Activated CD8-positive, alpha-beta memory T cell treated with anti-CD3 and anti-CD28 coated beads, Interleukin-2, amount 50 U/mL, for 24 hours (primary cell): ENCODE data around the gene SMCHD1.
"Not testable (repeated sequence)": the region's sequence is repeated elsewhere in the genome, so short reads cannot be mapped to it uniquely, and the experiment has no call there.

Experiments
- DNase-seq: peaks from one replicate; pipeline ENCODE4 v3.0.0-alpha.2; 2020; ENCODE audit errors: extremely low read depth

SMCHD1 gene

DNA sequence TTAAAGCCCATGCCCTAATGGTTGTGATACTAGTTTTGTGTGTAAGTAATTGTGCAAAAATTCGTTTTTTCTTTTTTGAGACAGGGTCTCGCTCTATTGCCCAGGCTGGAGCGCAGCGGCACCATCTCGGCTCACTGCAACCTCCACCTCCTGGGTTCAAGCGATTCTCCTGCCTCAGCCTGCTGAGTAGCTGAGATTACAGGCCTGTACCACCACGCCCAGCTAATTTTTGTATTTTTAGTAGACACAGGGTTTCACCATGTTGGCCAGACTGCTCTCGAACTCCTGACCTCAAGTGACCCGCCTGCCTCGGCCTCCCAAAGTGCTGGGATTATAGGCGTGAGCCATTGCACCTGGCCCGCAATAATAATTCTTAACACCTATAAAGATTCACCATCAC lies 196.9 kb downstream of the SMCHD1 start:
- DNase-seq: not testable (repeated sequence)

DNA sequence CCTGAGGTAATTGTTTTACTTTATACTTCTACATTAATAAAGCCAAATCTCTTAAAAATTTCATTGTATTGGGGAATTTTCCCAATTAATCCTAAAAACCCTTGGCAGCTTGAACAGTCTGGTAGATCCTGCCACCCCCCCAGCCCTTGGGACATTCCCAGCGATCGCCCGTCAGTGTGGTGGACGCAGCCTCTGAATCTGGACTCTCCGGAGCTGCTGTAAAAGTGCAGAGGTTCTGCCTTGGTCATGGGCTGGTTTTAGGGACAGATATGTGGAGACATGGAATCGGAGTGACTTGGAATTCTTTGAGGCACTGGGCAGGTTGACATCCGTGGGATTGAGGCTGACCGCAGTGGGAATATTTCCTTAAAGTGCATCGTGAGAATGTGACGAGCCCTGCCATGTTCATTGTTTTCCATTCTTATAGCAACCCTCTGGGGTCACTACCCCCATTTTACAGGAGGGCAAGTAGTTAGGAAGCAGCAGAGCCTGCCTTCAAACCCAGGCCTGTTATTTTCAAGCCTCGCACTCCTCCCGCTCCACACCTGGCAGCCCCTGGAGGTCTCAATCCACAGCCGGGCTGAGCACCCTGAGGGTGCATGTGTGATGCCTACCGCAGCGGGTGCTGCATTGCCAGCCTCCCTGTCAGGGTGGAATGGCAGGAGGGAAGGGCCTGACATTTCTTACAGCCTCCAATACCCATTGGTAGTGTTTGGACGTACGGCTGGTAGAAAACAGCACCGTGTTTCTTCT lies 197.8 kb downstream of the SMCHD1 start:
- DNase-seq: no peak

DNA sequence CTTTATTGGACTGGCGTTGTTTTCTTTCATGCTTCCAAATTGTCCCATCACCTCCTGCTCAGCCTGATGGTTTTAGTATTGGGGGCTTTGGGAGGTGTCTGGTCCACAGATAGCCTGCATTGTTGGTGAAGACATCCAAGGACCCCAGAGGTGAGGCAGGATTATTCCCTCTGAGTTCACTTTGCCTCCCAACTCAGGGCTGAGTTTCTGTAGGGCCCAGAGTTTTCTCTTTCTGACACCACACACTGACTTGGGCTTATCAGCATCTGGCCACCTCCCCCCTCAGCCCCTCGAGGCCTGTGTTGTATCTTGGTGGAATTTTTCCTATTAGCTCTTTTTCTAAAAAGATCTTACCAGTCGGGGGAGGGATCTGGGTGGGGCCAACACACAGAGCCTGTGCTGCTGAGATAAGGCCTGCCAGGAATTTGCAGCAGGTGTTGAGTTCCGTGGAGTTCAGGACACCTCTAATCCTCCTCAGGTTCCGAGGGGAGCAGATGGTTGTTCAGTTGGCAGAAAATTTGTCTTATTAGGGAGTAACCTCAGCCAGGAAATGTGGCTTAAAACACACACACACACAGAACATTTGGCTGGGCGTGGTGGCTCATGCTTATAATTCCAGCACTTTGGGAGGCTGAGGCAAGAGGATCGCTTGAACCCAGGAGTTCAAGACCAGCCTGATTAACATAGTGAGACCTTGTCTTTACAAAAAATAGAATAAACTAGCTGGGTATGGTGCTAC lies 198.6 kb downstream of the SMCHD1 start:
- DNase-seq: no peak
